Progenitor cell of endocrine pancreas (in vitro differentiated cells): ENCODE data around the gene LRRC51. TPM values are rescaled to one million over a fixed set of nuclear protein-coding genes. Genes with fewer than 3 reads are reported as not detected.

ENCODE experiments used
- DNase-seq: peaks from one replicate; pipeline ENCODE4 v3.0.0; 2021; ENCODE audit warnings: low spot score; ENCODE audit not compliant: unreplicated experiment
- H3K27ac Mint-ChIP-seq: 2 replicates; pipeline ENCODE4 v1.8.0; 2021; ENCODE audit warnings: mild to moderate bottlenecking, moderate library complexity, mixed read lengths
- H3K27me3 Mint-ChIP-seq: 2 replicates; pipeline ENCODE4 v1.8.0; 2021; ENCODE audit warnings: mixed read lengths
- H3K36me3 Mint-ChIP-seq: 2 replicates; pipeline ENCODE4 v1.8.0; 2022; ENCODE audit warnings: mixed read lengths; ENCODE audit not compliant: insufficient read depth
- H3K4me1 Mint-ChIP-seq: 2 replicates; pipeline ENCODE4 v1.8.0; 2021; ENCODE audit warnings: low read depth, mixed read lengths
- H3K4me3 Mint-ChIP-seq: 2 replicates; pipeline ENCODE4 v1.8.0; 2021; ENCODE audit warnings: low read depth, mild to moderate bottlenecking, moderate library complexity, mixed read lengths
- H3K9me3 Mint-ChIP-seq: 2 replicates; pipeline ENCODE4 v1.8.0; 2021; ENCODE audit warnings: low read depth, mixed read lengths
- CTCF ChIP-seq: fragments of 200-600 bp; sonication (generic); IDR thresholded peaks from one replicate; pipeline ENCODE4 v1.5.0; 2021; ENCODE audit warnings: antibody characterized with exemption, mild to moderate bottlenecking; ENCODE audit not compliant: unreplicated experiment
- total RNA-seq: library from RNA; stranded (reverse); gene quantifications from 2 replicates; pipeline ENCODE4 v1.2.1, GENCODE V29; 2021

The LRRC51 gene
- total RNA-seq, 1 donor from 2014 or later = 14.9 TPM

- Mint-ChIP-seq H3K9me3 (no peaks in the 10 kb centered on the region), H3K36me3 (peaks cover 5% of the 10 kb centered on the region), H3K27ac (peak overlapping the region; percentile 98), H3K4me1 (peaks cover 28% of the 10 kb centered on the region), H3K4me3 (peak overlapping the region; percentile 91), H3K27me3 (no peaks in the 10 kb centered on the region)
- DNase-seq = no peak
- TF ChIP-seq CTCF = peak; percentile 9
Measured at GRCh38 chr11:72103754-72104167, 23.1 kb downstream of the LRRC51 start.

- Mint-ChIP-seq H3K9me3 (no peaks in the 10 kb centered on the region), H3K4me3 (no peak within 1 kb of the TSS), H3K4me1 (peaks cover 24% of the 10 kb centered on the region), H3K36me3 (peaks cover 4% of the 10 kb centered on the region), H3K27ac (peak within 1 kb of the TSS; percentile 68), H3K27me3 (no peaks in the 10 kb centered on the region)
- no peak for DNase-seq
- no peak for TF ChIP-seq CTCF
Measured at GRCh38 chr11:72105888-72106287, 25.2 kb downstream of the LRRC51 start, which contains the start of gene TOMT. TOMT (plus strand) TSS chr11:72105924; CDS start chr11:72105952, 28 bp downstream.

GRCh38 chr11:72111300-72112142 is 30.9 kb downstream of the LRRC51 start:
- no peak for TF ChIP-seq CTCF
- Mint-ChIP-seq H3K4me1 (peaks cover 19% of the 10 kb centered on the region), H3K27ac (peak overlapping the region; percentile 100), H3K27me3 (no peaks in the 10 kb centered on the region), H3K9me3 (no peaks in the 10 kb centered on the region), H3K4me3 (peak overlapping the region; percentile 99), H3K36me3 (peaks cover 5% of the 10 kb centered on the region)
- DNase-seq = no peak

GRCh38 chr11:72112143-72112977 is 31.7 kb downstream of the LRRC51 start, which contains the start of gene ANAPC15:
ANAPC15 (minus strand) TSS chr11:72112695; CDS start chr11:72111276, 1,419 bp downstream.
- Mint-ChIP-seq H3K27me3 (no peaks in the 10 kb centered on the region), H3K4me1 (peaks cover 25% of the 10 kb centered on the region), H3K9me3 (no peaks in the 10 kb centered on the region), H3K27ac (peak within 1 kb of the TSS; percentile 100), H3K36me3 (peaks cover 5% of the 10 kb centered on the region), H3K4me3 (peak within 1 kb of the TSS; percentile 99)
- peak; percentile 84 for DNase-seq
- no peak for TF ChIP-seq CTCF
